ENCODE measurements around the gene GUCD1. TPM values are rescaled to one million over a fixed set of nuclear protein-coding genes. Genes with fewer than 3 reads are reported as not detected.

The GUCD1 gene
- total and polyA plus RNA-seq, 2 of the 13 experiments (the other 11 are each of a cell fraction or from before 2014, with no cell fraction given), result 128 to 245 TPM

GRCh38 chr22:24564376-24565058 is 9.6 kb upstream of the GUCD1 start (continued):
- TF ChIP-seq RERE (CRISPR knock-in tag; IDR thresholded peaks at IDR 0.05; ENCODE audit: low read depth), result no peak
- no peak for TF ChIP-seq RFXANK (CRISPR knock-in tag; IDR thresholded peaks at IDR 0.05)
- TF ChIP-seq ZNF512 (CRISPR knock-in tag; IDR thresholded peaks at IDR 0.05), result no peak
- TF ChIP-seq ZBTB7B (CRISPR knock-in tag; IDR thresholded peaks at IDR 0.05), result no peak
- TF ChIP-seq PAX8 (CRISPR knock-in tag; IDR thresholded peaks at IDR 0.05; ENCODE audit: borderline replicate concordance), result no peak
- no peak for TF ChIP-seq DNMT1 (CRISPR knock-in tag; IDR thresholded peaks at IDR 0.05)
- no peak for TF ChIP-seq ZNF850 (CRISPR knock-in tag; conservative IDR thresholded peaks at IDR 0.05)
- no peak for TF ChIP-seq NCOA5 (CRISPR knock-in tag; IDR thresholded peaks at IDR 0.05)
- TF ChIP-seq ZNF549 (CRISPR knock-in tag; IDR thresholded peaks at IDR 0.05), result no peak
- no peak for TF ChIP-seq ZBTB7A (CRISPR knock-in tag; IDR thresholded peaks at IDR 0.05)
- TF ChIP-seq TEAD3 (CRISPR knock-in tag; optimal IDR thresholded peaks at IDR 0.05; ENCODE audit: borderline replicate concordance), result peak; percentile 58
- no peak for TF ChIP-seq SALL2 (CRISPR knock-in tag; IDR thresholded peaks at IDR 0.05)
- TF ChIP-seq STAG1 (CRISPR knock-in tag; IDR thresholded peaks at IDR 0.05), result no peak
- peak; percentile 31 for TF ChIP-seq XRCC5 (optimal IDR thresholded peaks at IDR 0.05; ENCODE audit: low read length)
- TF ChIP-seq ZNF646 (CRISPR knock-in tag; IDR thresholded peaks at IDR 0.05), result no peak
- no peak for TF ChIP-seq POLR2G (IDR thresholded peaks at IDR 0.05; ENCODE audit: low read depth, low read length)
- peak; percentile 48; the same call in 1 of the 2 replicates for TF ChIP-seq SOX5 (CRISPR knock-in tag; IDR thresholded peaks at IDR 0.05; ENCODE audit: borderline replicate concordance)
- TF ChIP-seq PITX1 (CRISPR knock-in tag; IDR thresholded peaks at IDR 0.05), result peak; percentile 39
